Fibroblast of villous mesenchyme (primary cell): Measurements from ENCODE around the gene GGPS1. TPM values are rescaled to one million over a fixed set of nuclear protein-coding genes. Genes with fewer than 3 reads are reported as not detected.
"Not testable (repeated sequence)": the region's sequence is repeated elsewhere in the genome, so short reads cannot be mapped to it uniquely, and the experiment has no call there.

Experiments
- DNase-seq: peaks from one replicate; pipeline ENCODE4 v3.0.0-alpha.2; 2010; ENCODE audit warnings: low read depth
- H3K4me3 ChIP-seq: 2 replicates; pipeline ENCODE4 v1.5.1; 2011; ENCODE audit warnings: low read depth, mild to moderate bottlenecking, low read length
- small RNA-seq: library from RNA; depleted of rRNA; stranded (forward); fragments of <200 nt; gene quantifications from one replicate; pipeline ENCODE3, GENCODE V24; 2012
- total RNA-seq: library from RNA; depleted of rRNA; stranded (reverse); fragments of >200 nt; gene quantifications from 2 replicates; pipeline ENCODE4 v1.2.3, GENCODE V29; 2012
- TF ChIP-seq, protein P1 (sequence below): IDR thresholded peaks from 2 replicates; pipeline ENCODE4 v1.5.1; 2012; ENCODE audit warnings: low read depth, mild to moderate bottlenecking, low read length; ENCODE audit not compliant: insufficient read depth

The GGPS1 gene
- total RNA-seq, 1 donor: 25.9 TPM

DNA sequence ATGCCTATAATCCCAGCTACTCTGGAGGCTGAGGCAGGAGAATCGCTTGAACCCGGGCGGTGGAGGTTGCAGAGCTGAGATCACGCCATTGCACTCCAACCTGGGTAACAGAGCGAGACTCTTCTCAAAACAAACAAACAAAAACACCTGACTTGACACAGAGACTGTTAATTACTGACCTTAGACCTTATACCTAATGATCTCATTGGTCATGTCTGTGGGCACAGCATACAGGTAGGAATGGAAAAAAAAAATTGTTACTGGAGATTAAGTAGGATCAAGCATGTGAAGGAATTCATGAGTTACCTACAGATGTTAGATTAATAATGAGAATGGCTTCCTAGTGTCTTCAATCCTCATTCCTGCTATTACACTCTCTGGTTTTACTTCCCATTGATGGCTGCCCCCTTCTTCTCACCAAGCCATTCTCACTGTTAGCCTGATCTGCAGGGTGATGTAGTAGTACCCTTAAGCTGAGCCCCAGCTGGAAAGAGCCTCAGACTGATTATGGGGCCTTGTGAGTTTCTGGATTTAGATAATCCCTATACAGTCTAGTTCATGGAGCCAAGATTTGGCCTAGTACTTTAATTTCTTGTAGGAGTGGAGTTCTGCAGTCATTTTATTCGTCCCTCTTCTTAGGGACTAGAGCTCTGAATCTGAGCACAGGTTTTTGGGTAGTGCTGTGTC lies 47.7 kb downstream of the GGPS1 start:
- TF ChIP-seq, protein P1, sequence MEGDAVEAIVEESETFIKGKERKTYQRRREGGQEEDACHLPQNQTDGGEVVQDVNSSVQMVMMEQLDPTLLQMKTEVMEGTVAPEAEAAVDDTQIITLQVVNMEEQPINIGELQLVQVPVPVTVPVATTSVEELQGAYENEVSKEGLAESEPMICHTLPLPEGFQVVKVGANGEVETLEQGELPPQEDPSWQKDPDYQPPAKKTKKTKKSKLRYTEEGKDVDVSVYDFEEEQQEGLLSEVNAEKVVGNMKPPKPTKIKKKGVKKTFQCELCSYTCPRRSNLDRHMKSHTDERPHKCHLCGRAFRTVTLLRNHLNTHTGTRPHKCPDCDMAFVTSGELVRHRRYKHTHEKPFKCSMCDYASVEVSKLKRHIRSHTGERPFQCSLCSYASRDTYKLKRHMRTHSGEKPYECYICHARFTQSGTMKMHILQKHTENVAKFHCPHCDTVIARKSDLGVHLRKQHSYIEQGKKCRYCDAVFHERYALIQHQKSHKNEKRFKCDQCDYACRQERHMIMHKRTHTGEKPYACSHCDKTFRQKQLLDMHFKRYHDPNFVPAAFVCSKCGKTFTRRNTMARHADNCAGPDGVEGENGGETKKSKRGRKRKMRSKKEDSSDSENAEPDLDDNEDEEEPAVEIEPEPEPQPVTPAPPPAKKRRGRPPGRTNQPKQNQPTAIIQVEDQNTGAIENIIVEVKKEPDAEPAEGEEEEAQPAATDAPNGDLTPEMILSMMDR: no peak
- no peak for DNase-seq
- no peak overlapping the region for H3K4me3 ChIP-seq

DNA sequence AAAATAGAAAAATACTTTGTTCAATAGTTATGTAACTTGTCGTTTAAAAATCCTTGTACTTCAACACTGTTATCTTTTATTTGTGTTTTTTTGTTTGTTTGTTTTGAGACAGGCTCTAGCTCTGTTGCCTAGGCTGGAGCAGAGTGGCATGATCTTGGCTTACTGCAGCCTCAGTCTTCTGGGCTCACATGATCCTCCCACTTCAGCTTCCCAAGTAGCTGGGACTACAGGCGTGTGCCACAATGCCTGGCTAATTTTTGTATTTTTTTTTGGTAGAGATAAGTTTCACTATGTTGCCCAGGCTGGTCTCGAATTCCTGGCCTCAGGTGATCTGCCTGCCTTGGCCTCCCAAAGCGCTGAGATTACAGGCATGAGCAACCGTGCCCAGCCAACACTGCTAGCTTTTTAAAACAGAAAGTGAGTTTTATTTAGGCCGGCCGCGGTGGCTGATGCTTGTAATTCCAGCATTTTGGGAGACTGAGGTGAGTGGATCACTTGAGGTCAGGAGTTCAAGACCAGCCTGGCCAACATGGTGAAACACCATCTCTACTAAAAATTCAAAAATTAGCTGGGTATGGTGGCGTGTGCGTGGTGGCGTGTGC lies 49.9 kb downstream of the GGPS1 start:
- not testable (repeated sequence) for DNase-seq, H3K4me3 ChIP-seq

DNA sequence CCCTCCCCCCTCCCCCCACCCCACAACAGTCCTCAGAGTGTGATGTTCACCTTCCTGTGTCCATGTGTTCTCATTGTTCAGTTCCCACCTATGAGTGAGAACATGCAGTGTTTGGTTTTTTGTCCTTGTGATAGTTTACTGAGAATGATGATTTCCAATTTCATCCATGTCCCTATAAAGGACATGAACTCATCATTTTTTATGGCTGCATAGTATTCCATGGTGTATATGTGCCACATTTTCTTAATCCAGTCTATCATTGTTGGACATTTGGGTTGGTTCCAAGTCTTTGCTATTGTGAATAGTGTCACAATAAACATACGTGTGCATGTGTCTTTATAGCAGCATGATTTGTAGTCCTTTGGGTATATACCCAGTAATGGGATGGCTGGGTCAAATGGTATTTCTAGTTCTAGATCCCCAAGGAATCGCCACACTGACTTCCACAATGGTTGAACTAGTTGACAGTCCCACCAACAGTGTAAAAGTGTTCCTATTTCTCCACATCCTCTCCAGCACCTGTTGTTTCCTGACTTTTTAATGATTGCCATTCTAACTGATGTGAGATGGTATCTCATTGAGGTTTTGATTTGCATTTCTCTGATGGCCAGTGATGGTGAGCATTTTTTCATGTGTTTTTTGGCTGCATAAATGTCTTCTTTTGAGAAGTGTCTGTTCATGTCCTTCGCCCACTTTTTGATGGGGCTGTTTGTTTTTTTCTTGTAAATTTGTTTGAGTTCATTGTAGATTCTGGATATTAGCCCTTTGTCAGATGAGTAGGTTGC lies 53.8 kb downstream of the GGPS1 start:
- not testable (repeated sequence) for DNase-seq

DNA sequence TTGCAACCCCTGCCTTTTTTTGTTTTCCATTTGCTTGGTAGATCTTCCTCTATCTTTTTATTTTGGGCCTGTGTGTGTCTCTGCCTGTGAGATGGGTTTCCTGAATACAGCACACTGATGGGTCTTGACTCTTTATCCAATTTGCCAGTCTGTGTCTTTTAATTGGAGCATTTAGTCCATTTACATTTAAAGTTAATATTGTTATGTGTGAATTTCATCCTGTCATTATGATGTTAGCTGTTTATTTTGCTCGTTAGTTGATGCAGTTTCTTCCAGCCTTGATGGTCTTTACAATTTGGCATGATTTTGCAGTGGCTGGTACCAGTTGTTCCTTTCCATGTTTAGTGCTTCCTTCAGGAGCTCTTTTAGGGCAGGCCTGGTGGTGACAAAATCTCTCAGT lies 57.3 kb downstream of the GGPS1 start:
- DNase-seq, H3K4me3 ChIP-seq: not testable (repeated sequence)

More for the DNA sequence above, 53.8 kb downstream of the GGPS1 start:
- not testable (repeated sequence) for H3K4me3 ChIP-seq

DNA sequence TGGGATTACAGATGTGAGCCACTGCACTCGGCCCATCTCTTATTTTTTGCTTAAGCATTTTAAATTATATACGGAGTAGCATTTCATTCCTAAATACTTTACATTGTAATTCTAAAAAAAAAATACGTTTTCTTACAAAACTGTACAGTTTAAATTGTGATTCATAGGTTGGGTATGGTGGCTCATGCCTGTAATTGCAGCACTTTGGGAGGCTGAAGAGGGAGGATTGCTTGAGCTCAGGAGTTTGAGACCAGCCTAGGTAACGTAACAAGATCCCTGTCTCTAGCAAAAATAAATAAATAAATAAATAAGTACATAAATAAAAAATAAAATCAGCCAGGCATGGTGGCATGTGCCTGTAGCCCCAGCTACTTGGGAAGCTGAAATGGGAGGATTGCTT lies 63.5 kb downstream of the GGPS1 start:
- no peak for DNase-seq
- TF ChIP-seq, protein P1: no peak
- H3K4me3 ChIP-seq: no peak overlapping the region

Small RNA genes lying within 50 kb of the gene (small RNA-seq; reads per million reads assigned to genes)
- gene AL391994.1: not detected

Other genes starting within 250 kb of the GGPS1 start
- 74.4 and 81.6 TPM in 2 replicates for gene TOMM20, start 199.7 kb upstream of the GGPS1 start, total RNA-seq
- gene RBM34, start 167.3 kb upstream of the GGPS1 start, total RNA-seq: 53.8 and 61.7 TPM in 2 replicates
- gene ARID4B, start 391 bp upstream of the GGPS1 start, total RNA-seq: 33.8 and 40.2 TPM in 2 replicates
- gene TBCE, start 38.9 kb downstream of the GGPS1 start, total RNA-seq: 22.9 and 28.5 TPM in 2 replicates
- 48.0 and 74.3 TPM in 2 replicates for gene B3GALNT2, start 175.9 kb downstream of the GGPS1 start, total RNA-seq